Trophoblast cell (in vitro differentiated cells and primary cell): Measurements from ENCODE around the gene PDLIM4.
A peak's percentile ranks its signal among the peaks of the same experiment; 100 is the strongest.

Source experiments
- DNase-seq, 2 donors: peaks; one replicate each; pipeline ENCODE4 v3.0.0-alpha.2; 2016
- H2AFZ ChIP-seq: 2 replicates; pipeline ENCODE4 v1.6.1; 2013; ENCODE audit warnings: low read length, moderate library complexity, mild to moderate bottlenecking; ENCODE audit not compliant: insufficient read depth, poor library complexity
- H2AK5ac ChIP-seq: 2 replicates; pipeline ENCODE4 v1.6.1; 2013; ENCODE audit warnings: mild to moderate bottlenecking, low read length
- H2BK120ac ChIP-seq: 2 replicates; pipeline ENCODE4 v1.6.1; 2013; ENCODE audit warnings: low read length, mild to moderate bottlenecking, moderate library complexity; ENCODE audit not compliant: insufficient read depth, poor library complexity
- H2BK12ac ChIP-seq: 2 replicates; pipeline ENCODE4 v1.6.1; 2013; ENCODE audit warnings: mild to moderate bottlenecking, low read length, moderate library complexity
- H2BK5ac ChIP-seq: 2 replicates; pipeline ENCODE4 v1.6.1; 2013; ENCODE audit warnings: low read length, low read depth, moderate library complexity, mild to moderate bottlenecking; ENCODE audit not compliant: poor library complexity
- H3K14ac ChIP-seq: 2 replicates; pipeline ENCODE4 v1.6.1; 2013; ENCODE audit warnings: mild to moderate bottlenecking, low read length
- H3K18ac ChIP-seq: 2 replicates; pipeline ENCODE4 v1.6.1; 2013; ENCODE audit warnings: mild to moderate bottlenecking, low read length
- H3K23ac ChIP-seq: 2 replicates; pipeline ENCODE4 v1.6.1; 2013; ENCODE audit warnings: low read length
- H3K27ac ChIP-seq: 2 replicates; pipeline ENCODE4 v1.5.1; 2013; ENCODE audit warnings: low read depth, mild to moderate bottlenecking, inconsistent platforms, low read length, moderate library complexity
- H3K27me3 ChIP-seq: 2 replicates; pipeline ENCODE4 v1.6.1; 2013; ENCODE audit warnings: inconsistent platforms, mild to moderate bottlenecking, low read length, moderate library complexity; ENCODE audit not compliant: insufficient read depth
- H3K36me3 ChIP-seq, 2 experiments: 1 replicate in 1 of 2; 2 replicates in 1 of 2; pipeline ENCODE4 v1.6.1; 2013; ENCODE audit warnings: low read length in 2 of 2, mild to moderate bottlenecking in 2 of 2, moderate library complexity in 1 of 2; ENCODE audit not compliant: insufficient read depth in 2 of 2, control insufficient read depth in 1 of 2
- H3K4ac ChIP-seq: 2 replicates; pipeline ENCODE4 v1.6.1; 2013; ENCODE audit warnings: low read depth, mild to moderate bottlenecking, low read length, moderate library complexity
- H3K4me1 ChIP-seq, 2 experiments: 1 replicate in 1 of 2; 2 replicates in 1 of 2; pipeline ENCODE4 v1.6.1; 2013; ENCODE audit warnings: low read length in 2 of 2, mild to moderate bottlenecking in 2 of 2, moderate library complexity in 1 of 2; ENCODE audit not compliant: insufficient read depth in 2 of 2, control insufficient read depth in 1 of 2
- H3K4me2 ChIP-seq: 2 replicates; pipeline ENCODE4 v1.6.1; 2013; ENCODE audit warnings: inconsistent platforms, mild to moderate bottlenecking, low read length, moderate library complexity
- H3K4me3 ChIP-seq: 2 replicates; pipeline ENCODE4 v1.5.1; 2013; ENCODE audit warnings: mild to moderate bottlenecking, low read depth, low read length, inconsistent platforms
- H3K79me1 ChIP-seq: one replicate; pipeline ENCODE4 v1.6.1; 2013; ENCODE audit warnings: low read length
- H3K79me2 ChIP-seq: 2 replicates; pipeline ENCODE4 v1.6.1; 2013; ENCODE audit warnings: low read length, mild to moderate bottlenecking; ENCODE audit not compliant: control insufficient read depth, insufficient read depth, poor library complexity
- H3K9ac ChIP-seq: 2 replicates; pipeline ENCODE4 v1.6.1; 2013; ENCODE audit warnings: mild to moderate bottlenecking, low read length
- H3K9me3 ChIP-seq: 2 replicates; pipeline ENCODE4 v1.6.1; 2013; ENCODE audit warnings: low read depth, mild to moderate bottlenecking, control low read depth, inconsistent platforms, low read length; ENCODE audit not compliant: insufficient read depth
- H4K12ac ChIP-seq: 2 replicates; pipeline ENCODE4 v1.6.1; 2013; ENCODE audit warnings: low read depth, mild to moderate bottlenecking, low read length, moderate library complexity
- H4K8ac ChIP-seq: 2 replicates; pipeline ENCODE4 v1.6.1; 2013; ENCODE audit warnings: low read depth, mild to moderate bottlenecking, low read length, moderate library complexity
- H4K91ac ChIP-seq: one replicate; pipeline ENCODE4 v1.6.1; 2013; ENCODE audit warnings: low read depth, mild to moderate bottlenecking, low read length, moderate library complexity
- WGBS: extraction: QIAGEN DNeasy Blood & Tissue Kit; methylation state at CpG from one replicate; pipeline ENCODE4 v1.1.7; 2013; ENCODE audit warnings: missing lambda C conversion rate; ENCODE audit not compliant: insufficient read length, insufficient coverage; ENCODE audit errors: extremely low coverage; 5-methylcytosine and 5-hydroxymethylcytosine counted together

The PDLIM4 gene

DNA sequence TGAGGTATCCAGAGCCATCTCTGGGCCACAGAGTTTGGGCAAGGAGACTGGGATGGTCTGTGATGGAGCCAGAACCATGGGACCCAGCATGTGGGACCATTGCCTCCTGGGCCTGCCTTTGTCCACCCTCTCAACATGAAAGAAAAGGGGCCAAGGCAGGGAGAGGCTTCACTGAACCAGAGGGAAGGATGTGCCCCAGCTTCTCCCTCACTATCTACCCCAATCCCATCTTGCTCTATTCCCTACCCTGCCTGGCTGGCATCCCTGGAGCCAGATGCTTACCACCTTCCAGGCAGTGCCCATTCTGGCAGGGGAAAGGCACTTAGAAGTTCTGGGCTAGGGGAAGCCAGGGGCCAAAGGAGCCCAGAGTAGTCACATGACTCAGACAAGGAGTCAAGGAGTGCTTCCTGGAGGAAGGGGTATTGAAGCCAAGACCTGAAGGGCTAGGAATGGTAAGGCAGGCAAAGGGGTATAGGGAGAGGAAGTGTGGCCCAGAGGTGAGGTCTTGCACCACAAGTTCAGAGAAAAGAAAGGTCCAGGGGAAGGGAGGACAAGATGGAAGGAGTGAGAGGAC is 9.8 kb downstream of the PDLIM4 start:
- Histone ChIP-seq H3K79me2 (no peaks in the 10 kb centered on the region), H2BK12ac (no peak overlapping the region), H3K14ac (no peak overlapping the region), H2BK120ac (no peak overlapping the region), H2BK5ac (no peak overlapping the region), H3K27ac (no peak overlapping the region), H3K4ac (no peak overlapping the region), H4K8ac (no peak overlapping the region), H3K4me3 (no peak overlapping the region), H3K4me2 (no peak overlapping the region), H3K9me3 (no peaks in the 10 kb centered on the region), H3K18ac (no peak overlapping the region), H3K36me3 (peaks cover 4 to 10% of the 10 kb centered on the region in 2 experiments), H3K27me3 (no peaks in the 10 kb centered on the region), H3K9ac (no peak overlapping the region), H4K12ac (no peak overlapping the region), H3K23ac (no peak overlapping the region), H2AK5ac (no peak overlapping the region), H4K91ac (no peak overlapping the region), H3K79me1 (no peaks in the 10 kb centered on the region), H2AFZ (no peak overlapping the region), H3K4me1 (peaks cover 13 to 16% of the 10 kb centered on the region in 2 experiments)
- DNase-seq = no peak

DNA sequence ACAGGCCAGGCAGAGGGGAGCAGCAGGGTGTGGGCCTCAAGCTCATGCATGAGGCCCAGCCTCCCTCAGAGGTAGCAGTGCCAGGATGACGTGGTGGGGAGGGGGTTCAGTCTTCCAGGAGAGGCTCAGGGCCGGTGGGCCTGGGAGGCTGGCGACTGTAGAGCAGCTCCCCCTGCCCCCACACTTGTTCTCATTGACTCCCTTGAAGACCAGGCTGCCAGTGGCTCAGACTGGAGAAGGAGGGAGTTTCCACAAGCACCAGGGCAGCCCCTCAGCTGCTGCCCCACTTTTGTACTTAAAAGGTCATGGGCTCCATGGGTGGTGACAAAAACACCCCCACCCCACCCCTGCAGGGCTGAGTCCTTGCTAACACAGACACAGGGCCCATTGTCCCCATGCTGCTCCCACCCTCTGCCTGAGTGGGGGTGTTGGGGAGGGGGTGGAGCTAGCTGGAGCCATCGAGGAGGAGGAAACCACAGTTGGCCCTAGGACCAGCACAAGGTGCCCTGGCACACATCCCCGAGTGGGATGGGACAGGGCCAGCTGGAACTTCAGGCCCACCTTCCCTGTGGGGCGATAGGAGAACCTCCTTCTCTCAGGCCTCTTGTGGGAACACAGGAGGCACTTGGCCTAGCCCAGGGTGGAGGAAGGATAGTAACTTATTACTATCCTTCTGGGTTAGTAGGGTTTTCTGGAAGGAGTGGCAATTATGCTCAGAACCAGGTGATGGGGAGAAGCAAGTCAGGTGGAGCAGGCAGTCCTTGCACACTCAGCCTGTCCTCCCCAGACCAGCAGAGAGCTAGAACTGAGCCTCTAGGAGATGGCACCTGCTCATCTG is 10.7 kb downstream of the PDLIM4 start:
- Histone ChIP-seq H3K4ac (no peak overlapping the region), H2BK120ac (no peak overlapping the region), H3K36me3 (peaks cover 4 to 8% of the 10 kb centered on the region in 2 experiments), H2AK5ac (no peak overlapping the region), H3K4me3 (no peak overlapping the region), H2BK5ac (no peak overlapping the region), H4K12ac (no peak overlapping the region), H2BK12ac (no peak overlapping the region), H3K27me3 (no peaks in the 10 kb centered on the region), H3K27ac (no peak overlapping the region), H3K18ac (no peak overlapping the region), H4K8ac (no peak overlapping the region), H3K79me1 (no peaks in the 10 kb centered on the region), H3K9me3 (no peaks in the 10 kb centered on the region), H3K4me1 (peaks cover 13 to 16% of the 10 kb centered on the region in 2 experiments), H3K9ac (no peak overlapping the region), H3K14ac (no peak overlapping the region), H3K23ac (no peak overlapping the region), H4K91ac (no peak overlapping the region), H2AFZ (no peak overlapping the region), H3K4me2 (no peak overlapping the region), H3K79me2 (no peaks in the 10 kb centered on the region)
- DNase-seq = no peak
- WGBS = no CpG with 5 or more reads among the region's 6 CpGs

DNA sequence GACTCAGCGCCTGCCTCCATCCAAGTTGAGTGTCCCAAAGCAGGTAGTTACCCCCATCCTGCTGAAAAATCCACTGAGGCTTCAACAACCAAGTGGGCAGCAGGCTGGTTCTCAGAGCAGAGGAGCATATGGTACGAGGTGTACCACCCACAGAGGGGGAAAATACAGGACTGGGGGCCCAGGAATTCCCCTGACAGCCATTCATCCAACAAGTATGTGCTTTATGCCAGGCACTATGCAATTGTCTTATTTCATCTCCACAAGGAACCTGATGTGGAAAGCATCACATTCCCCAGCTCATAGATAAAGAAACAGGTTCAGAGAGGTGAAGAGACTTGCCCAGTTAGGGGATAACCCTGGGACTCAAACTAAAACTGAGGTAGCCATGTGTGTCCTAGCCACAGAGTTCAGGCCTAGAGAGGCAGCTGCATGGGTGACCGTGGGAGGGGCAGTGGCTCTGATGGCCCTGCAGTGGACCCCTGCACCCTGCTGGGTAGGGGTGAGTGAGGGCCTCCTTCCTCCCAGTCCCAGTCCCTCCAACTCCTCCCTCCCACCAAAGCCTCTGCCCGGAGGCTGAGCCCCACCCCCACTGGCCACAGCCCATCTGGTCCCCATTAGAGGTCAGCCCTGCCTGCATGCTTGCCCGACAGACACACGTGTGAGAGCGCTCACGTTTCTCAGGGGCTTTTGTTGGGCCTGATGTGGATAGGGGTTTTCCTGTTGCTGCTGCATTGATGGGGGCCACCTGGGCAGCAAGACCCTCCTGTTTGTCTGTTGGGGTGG is 11.5 kb downstream of the PDLIM4 start:
- no CpG with 5 or more reads among the region's 8 CpGs for WGBS
- H4K8ac ChIP-seq = no peak overlapping the region
- H3K79me2 ChIP-seq = no peaks in the 10 kb centered on the region
- no peak overlapping the region for H3K27ac ChIP-seq
- H3K23ac ChIP-seq = no peak overlapping the region
- peaks cover 11 to 16% of the 10 kb centered on the region in 2 experiments for H3K4me1 ChIP-seq
- no peak overlapping the region for H2AFZ ChIP-seq
- H3K79me1 ChIP-seq = no peaks in the 10 kb centered on the region
- no peak overlapping the region for H2BK5ac ChIP-seq
- H3K27me3 ChIP-seq = no peaks in the 10 kb centered on the region
- peak; percentile 43 to 62 for DNase-seq
- H2BK120ac ChIP-seq = no peak overlapping the region
- H3K4me2 ChIP-seq = no peak overlapping the region
- no peak overlapping the region for H3K9ac ChIP-seq
- H3K4ac ChIP-seq = no peak overlapping the region
- H3K36me3 ChIP-seq = peaks cover 4 to 8% of the 10 kb centered on the region in 2 experiments
- no peak overlapping the region for H4K91ac ChIP-seq
- no peak overlapping the region for H4K12ac ChIP-seq
- no peak overlapping the region for H2AK5ac ChIP-seq
- peak overlapping the region; percentile 8 for H3K4me3 ChIP-seq
- H3K18ac ChIP-seq = no peak overlapping the region
- no peak overlapping the region for H2BK12ac ChIP-seq
- no peaks in the 10 kb centered on the region for H3K9me3 ChIP-seq
- H3K14ac ChIP-seq = no peak overlapping the region

DNA sequence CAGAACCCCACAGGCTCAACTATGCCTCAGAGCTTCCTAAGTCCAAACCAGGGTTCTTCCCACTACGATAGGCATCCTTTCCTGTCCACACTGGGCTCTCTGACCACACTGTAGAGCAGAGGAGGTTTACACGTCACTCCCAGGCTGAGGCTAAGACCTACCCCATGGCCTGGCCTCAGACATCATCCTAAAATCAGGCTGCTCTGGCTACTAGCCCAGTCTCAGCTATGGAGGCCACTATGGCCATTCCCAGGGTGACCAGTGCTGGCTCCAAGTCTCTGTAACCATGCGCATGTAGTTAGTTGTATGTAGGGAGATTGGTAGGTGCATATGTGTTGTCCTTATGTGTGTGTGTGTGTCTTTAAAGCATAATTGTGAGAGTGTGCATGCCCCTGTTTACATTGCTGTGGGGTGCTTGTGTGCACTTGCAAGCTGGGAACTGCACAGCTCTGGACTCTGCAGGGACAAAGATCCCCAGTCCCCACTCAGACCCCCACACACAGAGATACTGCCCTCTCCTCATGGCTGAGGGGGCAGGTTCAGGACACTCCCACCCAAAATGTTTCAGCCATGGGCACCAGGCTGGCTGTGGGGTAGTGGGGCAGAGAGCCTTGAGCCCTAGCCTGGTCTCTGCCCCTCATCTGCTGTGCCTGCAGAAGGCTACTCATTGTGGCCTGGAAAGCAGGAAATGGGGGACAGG is 12.3 kb downstream of the PDLIM4 start:
- Histone ChIP-seq H4K91ac (no peak overlapping the region), H3K4me3 (no peak overlapping the region), H3K23ac (no peak overlapping the region), H2AFZ (no peak overlapping the region), H3K18ac (no peak overlapping the region), H4K8ac (no peak overlapping the region), H3K14ac (no peak overlapping the region), H3K27me3 (no peaks in the 10 kb centered on the region), H2BK12ac (no peak overlapping the region), H3K79me2 (no peaks in the 10 kb centered on the region), H2BK5ac (no peak overlapping the region), H4K12ac (no peak overlapping the region), H3K4me2 (no peak overlapping the region), H3K27ac (no peak overlapping the region), H3K4ac (no peak overlapping the region), H3K9me3 (no peaks in the 10 kb centered on the region), H2BK120ac (no peak overlapping the region), H3K79me1 (no peaks in the 10 kb centered on the region), H2AK5ac (no peak overlapping the region), H3K4me1 (peaks cover 11 to 15% of the 10 kb centered on the region in 2 experiments), H3K36me3 (peaks cover 4 to 8% of the 10 kb centered on the region in 2 experiments), H3K9ac (no peak overlapping the region)
- no CpG with 5 or more reads among the region's 3 CpGs for whole genome bisulfite sequencing
- no peak for DNase-seq
